Loucy (cell line): ENCODE data around the gene PROSER1.

Experiments used
- EZH2phosphoT487 ChIP-seq: fragments of 200-600 bp; IDR thresholded peaks from 2 replicates; pipeline ENCODE4 v1.6.1; 2018; ENCODE audit warnings: antibody characterized with exemption, mild to moderate bottlenecking, moderate library complexity, borderline replicate concordance
- TF ChIP-seq, protein P1 (sequence below): fragments of 200-600 bp; sonication (generic); conservative IDR thresholded peaks from 2 replicates; pipeline ENCODE4 v1.5.1; 2014; ENCODE audit warnings: mild to moderate bottlenecking, antibody characterized with exemption, low read length

DNA sequence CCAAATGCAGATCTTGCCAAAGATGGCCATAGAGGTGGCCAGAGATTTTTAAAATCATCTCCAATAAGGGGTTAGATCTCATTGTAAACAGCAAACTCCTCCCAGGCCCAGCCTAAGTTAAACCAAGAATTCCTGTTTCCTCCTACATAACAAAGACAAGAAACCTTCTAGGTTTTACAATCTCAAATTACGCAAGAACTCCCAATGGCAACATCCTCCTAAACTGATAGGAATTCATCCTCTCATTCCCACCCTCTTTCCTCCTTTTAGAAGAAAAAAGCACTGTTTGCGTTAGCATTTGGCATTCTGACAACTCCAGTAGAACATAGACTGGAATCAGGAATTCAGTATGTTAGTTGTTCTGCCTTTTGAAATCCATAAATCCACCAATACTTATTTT lies 14.6 kb downstream of the PROSER1 start:
- TF ChIP-seq, protein P1, sequence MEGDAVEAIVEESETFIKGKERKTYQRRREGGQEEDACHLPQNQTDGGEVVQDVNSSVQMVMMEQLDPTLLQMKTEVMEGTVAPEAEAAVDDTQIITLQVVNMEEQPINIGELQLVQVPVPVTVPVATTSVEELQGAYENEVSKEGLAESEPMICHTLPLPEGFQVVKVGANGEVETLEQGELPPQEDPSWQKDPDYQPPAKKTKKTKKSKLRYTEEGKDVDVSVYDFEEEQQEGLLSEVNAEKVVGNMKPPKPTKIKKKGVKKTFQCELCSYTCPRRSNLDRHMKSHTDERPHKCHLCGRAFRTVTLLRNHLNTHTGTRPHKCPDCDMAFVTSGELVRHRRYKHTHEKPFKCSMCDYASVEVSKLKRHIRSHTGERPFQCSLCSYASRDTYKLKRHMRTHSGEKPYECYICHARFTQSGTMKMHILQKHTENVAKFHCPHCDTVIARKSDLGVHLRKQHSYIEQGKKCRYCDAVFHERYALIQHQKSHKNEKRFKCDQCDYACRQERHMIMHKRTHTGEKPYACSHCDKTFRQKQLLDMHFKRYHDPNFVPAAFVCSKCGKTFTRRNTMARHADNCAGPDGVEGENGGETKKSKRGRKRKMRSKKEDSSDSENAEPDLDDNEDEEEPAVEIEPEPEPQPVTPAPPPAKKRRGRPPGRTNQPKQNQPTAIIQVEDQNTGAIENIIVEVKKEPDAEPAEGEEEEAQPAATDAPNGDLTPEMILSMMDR: no peak
- no peak for TF ChIP-seq EZH2phosphoT487
